Neural progenitor cell (in vitro differentiated cells): Measurements from ENCODE around the gene FXYD7. TPM values are rescaled to one million over a fixed set of nuclear protein-coding genes. Genes with fewer than 3 reads are reported as not detected.

ENCODE experiments used
- DNase-seq: peaks from one replicate; pipeline ENCODE4 v3.0.0-alpha.2; 2016; ENCODE audit warnings: low spot score
- H2AFZ ChIP-seq: fragments of 200-600 bp; sonication (generic); replicated peaks from 2 replicates; pipeline ENCODE4 v1.6.1; 2016; ENCODE audit warnings: antibody characterized with exemption
- H3F3A ChIP-seq: fragments of 200-600 bp; sonication (generic); 2 replicates; pipeline ENCODE4 v1.6.1; 2016; ENCODE audit warnings: antibody characterized with exemption, low read depth
- H3K27ac ChIP-seq: fragments of 200-600 bp; sonication (generic); 2 replicates; pipeline ENCODE4 v1.5.1; 2016; ENCODE audit warnings: mild to moderate bottlenecking
- H3K27me3 ChIP-seq: fragments of 200-600 bp; sonication (generic); 2 replicates; pipeline ENCODE4 v1.6.1; 2016; ENCODE audit warnings: mild to moderate bottlenecking, moderate library complexity
- H3K36me3 ChIP-seq: fragments of 200-600 bp; sonication (generic); 2 replicates; pipeline ENCODE4 v1.5.1; 2016
- H3K4me1 ChIP-seq: fragments of 200-600 bp; sonication (generic); 2 replicates; pipeline ENCODE4 v1.6.1; 2016; ENCODE audit warnings: mixed run types
- H3K4me2 ChIP-seq: fragments of 200-600 bp; sonication (generic); 2 replicates; pipeline ENCODE4 v1.6.1; 2016
- H3K4me3 ChIP-seq: fragments of 200-600 bp; sonication (generic); 2 replicates; pipeline ENCODE4 v1.5.1; 2016
- H3K79me2 ChIP-seq: fragments of 200-600 bp; sonication (generic); 2 replicates; pipeline ENCODE4 v1.6.1; 2016; ENCODE audit warnings: low read depth
- H3K9ac ChIP-seq: fragments of 200-600 bp; sonication (generic); 2 replicates; pipeline ENCODE4 v1.6.1; 2016
- H3K9me3 ChIP-seq: fragments of 200-600 bp; sonication (generic); 2 replicates; pipeline ENCODE4 v1.5.1; 2016; ENCODE audit warnings: low read depth
- H4K20me1 ChIP-seq: fragments of 200-600 bp; sonication (generic); 2 replicates; pipeline ENCODE4 v1.6.1; 2016; ENCODE audit warnings: low read depth
- H3K27ac Mint-ChIP-seq: 3 replicates; pipeline ENCODE4 v1.8.0; 2021; ENCODE audit warnings: mixed read lengths
- H3K27me3 Mint-ChIP-seq: 2 replicates; pipeline ENCODE4 v1.8.0; 2022; ENCODE audit warnings: low read depth, mild to moderate bottlenecking, inconsistent platforms, moderate library complexity, mixed read lengths; ENCODE audit not compliant: insufficient read depth
- H3K36me3 Mint-ChIP-seq: 3 replicates; pipeline ENCODE4 v1.8.0; 2021; ENCODE audit warnings: mixed read lengths
- H3K4me1 Mint-ChIP-seq: 3 replicates; pipeline ENCODE4 v1.8.0; 2021; ENCODE audit warnings: mixed read lengths
- H3K4me3 Mint-ChIP-seq: 3 replicates; pipeline ENCODE4 v1.8.0; 2021; ENCODE audit warnings: mild to moderate bottlenecking, moderate library complexity, mixed read lengths
- H3K9me3 Mint-ChIP-seq: 3 replicates; pipeline ENCODE4 v1.8.0; 2020; ENCODE audit warnings: mixed read lengths
- EZH2 ChIP-seq: fragments of 200-600 bp; sonication (generic); IDR thresholded peaks from 2 replicates; pipeline ENCODE4 v1.6.1; 2017; ENCODE audit warnings: antibody characterized with exemption, mild to moderate bottlenecking, moderate library complexity
- EZH2phosphoT487 ChIP-seq: fragments of 200-600 bp; sonication (generic); IDR thresholded peaks from 2 replicates; pipeline ENCODE4 v1.6.1; 2017; ENCODE audit warnings: antibody characterized with exemption
- total RNA-seq: library from RNA; depleted of rRNA; stranded (reverse); fragments of >200 nt; gene quantifications from 2 replicates; pipeline ENCODE4 v1.2.3, GENCODE V29; 2015; ENCODE audit warnings: low replicate concordance
- TF ChIP-seq, protein P1 (sequence below): fragments of 200-600 bp; sonication (generic); IDR thresholded peaks from 2 replicates; pipeline ENCODE4 v1.5.1; 2017; ENCODE audit warnings: antibody characterized with exemption, mild to moderate bottlenecking

Gene FXYD7
- total RNA-seq, 1 donor from 2014 or later = 0.13 TPM

GRCh38 chr19:35146746-35147459 lies 3.8 kb downstream of the FXYD7 start:
- Histone ChIP-seq H3K27ac (no peak overlapping the region), H3K9ac (no peak overlapping the region), H3K4me2 (no peak overlapping the region), H4K20me1 (no peaks in the 10 kb centered on the region), H3K4me3 (no peak overlapping the region), H3K4me1 (peaks cover 17% of the 10 kb centered on the region), H3K79me2 (no peaks in the 10 kb centered on the region), H3F3A (peaks cover 27% of the 10 kb centered on the region), H3K36me3 (no peaks in the 10 kb centered on the region), H2AFZ (no peak overlapping the region), H3K9me3 (no peaks in the 10 kb centered on the region), H3K27me3 (peaks cover 40% of the 10 kb centered on the region)
- Mint-ChIP-seq H3K27me3 (peaks cover 31% of the 10 kb centered on the region), H3K36me3 (no peaks in the 10 kb centered on the region), H3K4me3 (no peak overlapping the region), H3K4me1 (peaks cover 17% of the 10 kb centered on the region), H3K9me3 (no peaks in the 10 kb centered on the region), H3K27ac (no peak overlapping the region)
- TF ChIP-seq, protein P1, sequence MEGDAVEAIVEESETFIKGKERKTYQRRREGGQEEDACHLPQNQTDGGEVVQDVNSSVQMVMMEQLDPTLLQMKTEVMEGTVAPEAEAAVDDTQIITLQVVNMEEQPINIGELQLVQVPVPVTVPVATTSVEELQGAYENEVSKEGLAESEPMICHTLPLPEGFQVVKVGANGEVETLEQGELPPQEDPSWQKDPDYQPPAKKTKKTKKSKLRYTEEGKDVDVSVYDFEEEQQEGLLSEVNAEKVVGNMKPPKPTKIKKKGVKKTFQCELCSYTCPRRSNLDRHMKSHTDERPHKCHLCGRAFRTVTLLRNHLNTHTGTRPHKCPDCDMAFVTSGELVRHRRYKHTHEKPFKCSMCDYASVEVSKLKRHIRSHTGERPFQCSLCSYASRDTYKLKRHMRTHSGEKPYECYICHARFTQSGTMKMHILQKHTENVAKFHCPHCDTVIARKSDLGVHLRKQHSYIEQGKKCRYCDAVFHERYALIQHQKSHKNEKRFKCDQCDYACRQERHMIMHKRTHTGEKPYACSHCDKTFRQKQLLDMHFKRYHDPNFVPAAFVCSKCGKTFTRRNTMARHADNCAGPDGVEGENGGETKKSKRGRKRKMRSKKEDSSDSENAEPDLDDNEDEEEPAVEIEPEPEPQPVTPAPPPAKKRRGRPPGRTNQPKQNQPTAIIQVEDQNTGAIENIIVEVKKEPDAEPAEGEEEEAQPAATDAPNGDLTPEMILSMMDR = no peak
- no peak for TF ChIP-seq EZH2phosphoT487
- TF ChIP-seq EZH2 = no peak
- DNase-seq = no peak

DNA sequence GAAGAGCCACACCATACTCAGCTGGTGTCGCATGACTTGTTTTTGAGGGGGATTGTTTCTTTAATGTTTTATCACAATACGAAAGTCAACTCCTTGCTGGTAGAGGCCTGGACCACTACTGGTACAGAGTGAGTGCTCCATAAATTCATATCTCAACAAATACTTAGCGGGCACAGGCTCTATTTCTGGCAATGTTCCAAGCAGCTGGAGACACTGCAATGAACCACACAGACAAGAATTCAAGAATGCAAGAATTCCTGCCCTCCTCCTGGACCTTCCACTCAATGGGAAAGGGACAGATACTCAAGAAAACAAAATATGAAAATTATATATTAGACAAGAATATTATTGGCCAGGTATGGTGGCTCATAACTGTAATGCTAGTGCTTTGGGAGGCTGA lies 6.4 kb downstream of the FXYD7 start:
- Mint-ChIP-seq H3K27ac (no peak overlapping the region), H3K27me3 (peaks cover 38% of the 10 kb centered on the region), H3K9me3 (no peaks in the 10 kb centered on the region), H3K4me1 (peaks cover 21% of the 10 kb centered on the region), H3K4me3 (no peak overlapping the region), H3K36me3 (no peaks in the 10 kb centered on the region)
- Histone ChIP-seq H3K4me3 (no peak overlapping the region), H3K9ac (no peak overlapping the region), H4K20me1 (no peaks in the 10 kb centered on the region), H3K79me2 (no peaks in the 10 kb centered on the region), H3K27me3 (peaks cover 39% of the 10 kb centered on the region), H3K27ac (no peak overlapping the region), H3F3A (peaks cover 13% of the 10 kb centered on the region), H3K36me3 (no peaks in the 10 kb centered on the region), H3K4me1 (peaks cover 13% of the 10 kb centered on the region), H3K9me3 (no peaks in the 10 kb centered on the region), H3K4me2 (no peak overlapping the region), H2AFZ (no peak overlapping the region)
- no peak for TF ChIP-seq EZH2phosphoT487
- no peak for TF ChIP-seq EZH2
- TF ChIP-seq, protein P1 = no peak
- no peak for DNase-seq

DNA sequence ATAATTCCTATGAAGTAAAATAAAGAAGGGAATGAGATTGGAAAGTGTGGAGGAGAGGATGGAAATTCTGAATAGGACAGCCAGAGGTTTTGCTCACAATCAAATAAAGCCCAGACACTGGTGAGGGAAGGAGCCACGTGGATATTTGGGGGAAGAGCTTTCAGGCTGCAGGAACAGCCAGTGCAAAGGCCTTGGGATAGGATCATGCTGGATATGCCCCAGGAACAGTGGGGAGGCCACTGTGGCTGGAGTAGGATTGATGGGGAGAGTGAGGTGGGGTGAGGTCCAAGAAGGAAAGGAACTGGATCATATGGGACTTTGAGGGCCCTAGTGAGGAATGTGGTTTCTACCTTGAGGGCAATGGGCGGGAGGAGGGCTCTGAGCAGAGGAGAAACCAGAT lies 7.4 kb downstream of the FXYD7 start:
- Histone ChIP-seq H2AFZ (no peak overlapping the region), H3K79me2 (no peaks in the 10 kb centered on the region), H3K9me3 (no peaks in the 10 kb centered on the region), H3K9ac (no peak overlapping the region), H3K36me3 (no peaks in the 10 kb centered on the region), H3F3A (peaks cover 6% of the 10 kb centered on the region), H3K27ac (no peak overlapping the region), H3K4me2 (no peak overlapping the region), H3K27me3 (peaks cover 39% of the 10 kb centered on the region), H3K4me1 (peaks cover 10% of the 10 kb centered on the region), H4K20me1 (no peaks in the 10 kb centered on the region), H3K4me3 (no peak overlapping the region)
- H3K4me1 Mint-ChIP-seq = peaks cover 22% of the 10 kb centered on the region
- peak overlapping the region; percentile 61 for H3K4me3 Mint-ChIP-seq
- H3K36me3 Mint-ChIP-seq = no peaks in the 10 kb centered on the region
- peak overlapping the region; percentile 16 for H3K27ac Mint-ChIP-seq
- peaks cover 39% of the 10 kb centered on the region for H3K27me3 Mint-ChIP-seq
- TF ChIP-seq, protein P1 = no peak
- no peak for TF ChIP-seq EZH2phosphoT487
- TF ChIP-seq EZH2 = no peak
- no peak for DNase-seq
- H3K9me3 Mint-ChIP-seq = no peaks in the 10 kb centered on the region
